Measurements from ENCODE around the gene RPAP3.

RPAP3 gene

DNA sequence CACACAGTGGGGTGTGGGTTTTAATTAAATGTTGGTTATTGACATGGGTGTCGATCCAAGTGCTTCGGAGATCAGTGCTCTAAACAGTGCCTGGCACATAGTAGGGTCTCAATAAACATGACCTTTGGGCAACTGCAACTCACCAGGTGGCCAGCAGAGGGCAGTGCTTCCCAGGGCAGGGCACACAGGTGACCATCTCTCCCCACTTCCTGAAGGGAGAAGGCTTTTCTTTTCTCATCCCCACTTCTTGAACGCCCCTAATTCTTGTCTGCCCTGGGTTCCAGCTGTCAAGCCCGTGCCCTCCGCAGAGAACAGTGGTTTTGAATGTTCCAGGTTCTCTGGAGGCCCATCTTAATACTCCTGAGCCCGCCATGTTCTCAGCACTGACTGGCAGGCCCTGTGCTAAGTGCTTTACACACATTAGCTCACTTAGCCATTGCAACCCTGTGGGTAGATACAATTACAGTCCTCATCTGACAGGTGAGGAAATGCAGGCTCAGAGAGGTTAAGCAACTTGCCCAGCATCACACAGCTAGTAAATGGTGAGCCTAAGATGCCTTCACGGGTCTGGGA, 36.5 kb upstream of the RPAP3 start:
- peak; percentile 44 for DNase-seq (ENCODE audit: low read depth, low spot score)

DNA sequence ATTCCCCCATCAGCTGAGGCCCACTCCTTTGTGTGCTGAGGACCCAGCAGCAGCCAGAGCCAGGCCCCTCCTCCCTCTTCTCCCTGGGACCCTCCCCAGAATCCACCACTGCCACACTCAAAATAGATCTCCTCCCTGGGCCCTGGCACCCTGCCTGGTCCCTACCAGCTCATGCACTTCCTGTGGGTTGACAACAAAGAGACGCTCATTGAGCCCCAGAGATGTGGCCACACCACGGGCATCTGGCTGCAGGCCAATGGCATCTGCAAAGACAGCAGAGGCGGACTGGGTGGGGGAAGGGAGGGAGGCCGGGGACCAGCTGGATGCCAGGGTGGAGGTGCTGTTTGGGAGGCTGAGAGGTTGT, 35.5 kb upstream of the RPAP3 start:
- no peak for DNase-seq (ENCODE audit: low read depth, low spot score)

DNA sequence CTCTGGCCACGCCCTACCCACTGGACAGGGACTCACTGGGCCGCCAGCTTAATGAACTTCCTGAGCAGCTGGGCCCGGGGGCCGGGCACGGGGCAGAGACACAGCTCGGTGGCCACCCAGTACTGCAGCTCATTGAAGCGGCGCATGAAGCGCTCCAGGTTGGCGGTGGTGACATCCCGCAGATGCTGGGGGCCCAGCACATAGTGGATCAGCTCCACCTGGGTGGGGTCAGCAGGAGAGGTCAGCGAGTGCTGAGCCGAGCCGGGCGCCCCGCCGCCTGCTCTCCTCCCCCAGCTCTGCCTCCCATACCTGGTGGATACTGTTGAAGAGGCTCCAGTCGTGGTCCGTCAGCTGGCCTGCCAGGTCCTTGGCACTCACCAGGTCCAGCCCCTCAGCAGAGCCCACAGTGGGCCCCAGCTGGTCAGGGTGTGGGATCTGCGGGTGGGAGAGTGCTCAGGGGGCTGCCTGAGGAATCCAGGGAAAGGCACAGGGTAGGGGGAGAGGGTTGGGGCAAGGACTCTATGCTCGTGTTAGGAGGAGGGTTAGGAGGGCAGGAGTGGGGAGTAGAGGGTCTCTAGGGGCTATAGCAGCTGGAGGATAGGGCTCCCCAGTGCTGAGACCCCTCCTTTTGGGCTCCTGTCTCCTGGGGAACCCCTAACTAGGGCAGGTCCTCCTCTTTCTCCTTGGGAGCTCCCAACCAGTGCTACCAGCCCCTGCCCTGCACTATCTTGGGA, 34.9 kb upstream of the RPAP3 start:
- DNase-seq (ENCODE audit: low read depth, low spot score), result no peak

DNA sequence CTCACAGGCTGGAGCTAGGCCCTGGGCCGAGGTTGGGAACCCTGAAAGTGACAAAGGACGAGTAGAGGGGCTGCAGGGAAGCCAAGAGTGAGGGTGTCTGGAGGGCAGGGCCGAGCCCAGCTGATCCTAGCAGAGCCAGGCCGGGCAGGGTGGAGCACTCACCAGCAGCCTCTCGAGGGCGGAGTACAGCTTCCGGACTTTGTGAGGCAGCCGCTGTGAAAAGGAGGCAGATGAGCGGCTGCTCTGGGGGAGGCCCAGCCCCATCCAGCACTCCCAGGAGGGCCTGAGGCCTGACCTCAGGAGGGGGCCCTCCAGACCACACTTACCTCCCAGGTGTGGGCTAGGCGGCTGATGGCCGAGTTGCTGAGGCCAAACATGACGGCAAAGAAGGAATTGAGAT, 34.1 kb upstream of the RPAP3 start:
- no peak for DNase-seq (ENCODE audit: low read depth, low spot score)

DNA sequence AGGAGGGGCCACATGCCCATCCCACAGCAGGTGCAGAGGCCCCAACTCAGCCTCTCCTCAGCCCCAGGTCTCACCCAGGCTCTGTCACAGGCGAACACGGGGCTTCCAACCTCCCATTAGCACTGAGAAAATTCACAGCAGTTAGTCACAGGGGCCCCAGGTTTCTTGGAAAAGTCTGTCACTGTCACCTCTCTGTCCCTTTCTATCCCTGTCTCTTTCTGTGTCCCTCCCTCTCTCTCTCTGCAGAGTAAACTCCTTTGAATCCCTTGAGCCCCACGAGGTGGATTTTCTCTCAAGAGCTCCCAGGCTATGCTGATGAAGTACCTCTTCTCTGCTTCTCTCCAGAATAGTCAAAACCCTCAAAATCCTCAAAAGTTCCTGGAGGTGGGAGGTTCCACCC, 33.5 kb upstream of the RPAP3 start:
- no peak for DNase-seq (ENCODE audit: low read depth, low spot score)

DNA sequence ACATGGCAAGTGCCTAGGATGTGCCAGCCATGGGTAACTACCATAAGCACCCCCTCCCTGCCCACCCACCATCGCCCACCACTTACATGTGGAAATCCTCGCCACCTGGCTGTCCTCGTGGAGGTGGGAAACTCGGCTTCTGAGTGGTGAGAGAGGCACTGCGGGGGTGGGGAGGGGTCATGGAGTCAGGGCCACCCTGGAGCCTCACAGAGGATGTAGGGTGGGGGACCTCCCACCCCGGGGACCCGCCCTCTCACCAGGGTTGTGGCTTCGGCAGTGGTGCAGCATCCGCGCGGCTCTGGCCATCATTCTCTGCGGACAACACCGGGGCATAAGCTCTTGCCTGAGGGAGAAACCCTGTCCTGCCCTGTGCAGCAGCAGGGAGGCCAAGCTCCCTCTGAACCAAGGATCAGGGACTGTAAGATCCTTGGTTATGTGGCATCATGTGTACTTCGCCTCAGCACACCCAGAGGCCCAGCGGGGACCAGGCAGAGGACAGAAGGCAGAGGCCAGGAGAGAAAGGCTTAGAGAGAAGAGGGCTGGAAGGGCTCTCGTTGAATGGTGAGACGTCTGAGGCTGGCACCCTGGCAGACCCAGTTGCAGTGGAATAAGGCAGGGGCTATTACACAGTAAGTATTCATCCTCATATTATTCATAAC, 32.2 kb upstream of the RPAP3 start:
- DNase-seq (ENCODE audit: low read depth, low spot score), result no peak

DNA sequence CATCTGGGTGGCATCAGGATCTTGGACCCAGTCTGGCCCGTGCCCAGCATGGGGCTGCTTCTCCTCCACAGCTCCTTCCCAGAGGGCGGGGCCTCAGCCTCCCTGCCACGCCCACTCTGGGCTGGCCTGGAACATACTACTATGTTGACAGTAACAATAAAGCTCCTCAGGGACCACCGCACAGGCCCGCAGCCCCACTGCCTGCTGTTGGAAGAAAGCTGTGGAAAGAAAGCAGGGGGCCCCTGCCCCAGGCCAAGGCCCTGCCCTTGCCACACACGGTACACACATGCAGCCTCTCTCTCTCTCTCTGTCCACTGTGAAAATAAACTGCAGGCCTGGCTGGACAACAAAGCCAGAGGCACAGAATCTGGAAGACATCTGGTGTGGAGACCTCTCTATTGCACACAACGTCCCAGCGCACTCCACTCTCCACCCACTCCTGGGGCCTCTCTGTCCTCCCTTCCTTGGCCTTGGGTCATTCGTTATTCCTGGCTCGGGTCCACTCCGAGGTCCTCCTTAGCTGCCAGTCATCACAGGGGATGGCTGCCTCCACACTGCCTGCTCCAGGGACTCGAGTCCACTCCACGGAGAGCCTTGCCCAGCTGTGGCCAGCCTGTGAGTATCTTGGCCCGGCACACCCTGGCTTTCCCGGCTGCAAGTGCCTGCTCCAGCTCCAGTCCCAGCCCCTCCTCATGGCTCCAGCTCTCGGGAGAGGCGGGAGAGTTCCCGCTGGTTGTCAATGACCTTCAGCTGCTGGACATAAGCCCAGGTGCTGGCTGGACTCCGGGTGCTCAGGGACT, 31.2 kb upstream of the RPAP3 start:
- no peak for DNase-seq (ENCODE audit: low read depth, low spot score)

DNA sequence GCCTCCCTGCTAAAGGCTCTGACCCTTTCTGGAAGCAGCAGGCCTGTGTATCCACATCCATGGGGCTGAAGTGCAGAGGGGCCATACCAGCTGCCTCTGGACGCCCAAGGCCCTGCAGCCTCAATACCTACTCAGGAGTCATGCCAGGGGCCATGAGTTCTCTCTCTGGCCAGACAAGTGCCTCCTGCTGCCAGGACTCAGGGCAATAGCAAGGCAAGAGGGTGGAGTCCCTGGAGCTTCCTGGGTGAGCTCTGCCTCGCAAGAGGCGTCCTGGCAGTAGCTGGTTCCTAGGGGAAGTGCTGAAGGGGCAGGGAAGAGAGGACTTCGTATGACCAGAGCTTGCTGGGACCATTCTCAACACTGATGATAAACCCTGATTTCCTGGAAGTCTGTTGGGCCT, 30.4 kb upstream of the RPAP3 start:
- DNase-seq (ENCODE audit: low read depth, low spot score), result no peak

DNA sequence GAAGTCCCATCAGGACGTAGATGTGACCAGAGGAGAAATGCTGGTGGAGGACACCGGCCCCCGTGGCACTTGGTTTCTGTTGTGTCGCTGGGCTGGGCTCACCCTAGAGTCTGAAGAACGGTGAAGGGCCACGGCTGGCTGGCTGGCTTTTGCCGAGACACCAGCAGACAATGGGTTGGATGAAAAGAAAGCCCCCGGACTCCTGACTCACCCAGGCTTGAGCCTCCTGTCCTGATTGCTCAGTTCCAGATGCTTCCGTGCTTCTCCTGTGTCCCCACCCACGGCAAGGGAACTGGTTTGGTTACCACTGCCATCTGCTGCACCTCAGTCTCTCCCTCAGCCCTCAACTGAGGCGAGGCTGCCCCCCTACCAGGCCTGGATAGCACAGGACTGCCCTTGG, 29.8 kb upstream of the RPAP3 start:
- DNase-seq (ENCODE audit: low read depth, low spot score), result no peak

DNA sequence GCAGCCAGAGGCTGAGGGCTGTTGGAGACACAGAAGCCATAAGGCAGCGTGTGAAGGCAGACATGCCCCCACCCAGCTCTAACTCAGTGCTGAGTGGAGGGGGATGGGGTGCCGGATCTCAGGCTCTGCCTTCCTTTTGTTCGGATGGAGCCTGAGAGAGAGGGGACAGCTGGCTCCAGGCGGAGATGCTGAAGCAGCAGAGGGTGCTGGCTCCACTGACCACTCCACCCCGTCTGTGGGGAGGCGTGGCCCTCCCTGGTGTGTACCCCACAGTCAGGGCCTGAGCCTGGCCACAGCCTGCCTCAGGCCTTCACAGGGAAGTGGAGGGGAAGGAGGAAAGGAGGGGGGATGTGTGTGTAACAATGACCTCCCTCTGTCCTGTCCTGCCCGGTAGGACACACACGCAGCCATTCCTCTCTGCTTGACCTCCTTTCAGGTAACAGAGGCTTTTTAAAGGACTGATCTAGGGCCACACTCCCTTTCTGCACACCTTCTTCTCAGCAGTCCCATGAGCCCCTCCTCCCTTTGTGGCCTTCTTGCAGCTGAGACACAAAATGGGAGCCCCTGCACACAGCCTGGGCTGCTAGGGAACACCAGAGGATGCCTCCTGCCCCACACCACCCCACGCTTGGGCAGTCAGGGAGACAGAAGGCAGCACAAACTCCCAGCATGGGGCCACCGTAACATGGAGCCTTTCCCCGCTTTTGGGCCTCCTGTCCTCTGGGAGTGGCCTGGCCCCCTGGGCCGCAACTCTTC, 29.1 kb upstream of the RPAP3 start:
- DNase-seq (ENCODE audit: low read depth, low spot score), result no peak

DNA sequence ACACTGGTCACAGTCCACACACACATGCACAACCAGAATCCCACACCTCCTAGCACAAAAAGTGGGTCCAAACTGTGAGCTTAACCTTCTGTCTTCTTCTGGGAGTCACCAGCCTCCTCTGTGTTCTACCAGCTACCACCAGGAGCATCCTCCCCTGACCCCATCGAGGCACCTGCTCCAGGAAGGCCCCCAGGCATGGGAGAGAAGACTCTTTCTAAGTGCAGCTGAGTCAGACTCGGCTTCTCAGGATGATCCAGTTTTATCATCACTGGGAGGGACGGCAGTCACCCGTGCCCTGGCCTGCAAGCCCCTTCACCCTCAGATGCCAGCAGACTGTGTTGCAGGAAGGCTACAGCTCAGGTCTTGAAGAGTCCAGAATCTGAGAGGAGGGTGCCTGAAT, 27.3 kb upstream of the RPAP3 start:
- DNase-seq (ENCODE audit: low read depth, low spot score), result no peak

DNA sequence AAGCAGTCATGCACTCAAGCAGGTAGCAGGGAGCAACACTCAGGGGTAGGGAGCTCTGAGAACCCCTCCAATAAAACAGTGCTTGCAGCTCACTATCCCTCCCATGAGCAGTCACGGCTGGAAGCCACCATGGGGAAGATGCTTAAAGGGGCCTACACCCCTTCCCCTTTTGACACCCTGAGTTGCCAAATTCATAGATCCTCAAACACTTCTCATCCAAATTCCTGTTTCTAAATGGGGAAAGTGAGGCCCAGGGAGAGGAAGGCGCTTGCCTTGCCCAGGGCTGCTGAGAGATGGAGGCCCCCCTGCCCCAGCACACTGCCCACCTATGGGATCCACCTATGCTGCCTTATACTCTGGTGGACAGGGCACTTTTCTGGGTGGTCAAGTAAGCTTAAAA, 26.7 kb upstream of the RPAP3 start:
- DNase-seq (ENCODE audit: low read depth, low spot score), result no peak

DNA sequence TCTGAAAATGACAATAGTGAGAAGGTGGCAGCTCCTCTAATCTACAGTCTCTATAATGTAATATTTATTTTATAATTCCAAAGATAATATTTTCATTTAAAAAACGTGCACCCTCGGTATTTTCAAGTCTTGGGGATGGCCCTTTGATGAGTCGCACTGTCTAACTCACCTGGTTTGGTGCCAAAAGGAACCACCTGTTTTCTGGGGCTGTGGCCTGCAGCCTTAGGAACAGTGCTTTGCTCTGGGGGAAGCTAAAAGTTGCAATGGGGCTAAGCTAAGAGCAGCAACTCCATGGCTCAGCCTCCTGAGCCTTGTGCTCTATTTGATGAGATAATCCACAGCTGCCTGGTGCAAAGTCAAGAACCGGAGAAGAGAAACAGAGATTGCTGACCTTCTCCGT, 25.9 kb upstream of the RPAP3 start:
- DNase-seq (ENCODE audit: low read depth, low spot score), result no peak

DNA sequence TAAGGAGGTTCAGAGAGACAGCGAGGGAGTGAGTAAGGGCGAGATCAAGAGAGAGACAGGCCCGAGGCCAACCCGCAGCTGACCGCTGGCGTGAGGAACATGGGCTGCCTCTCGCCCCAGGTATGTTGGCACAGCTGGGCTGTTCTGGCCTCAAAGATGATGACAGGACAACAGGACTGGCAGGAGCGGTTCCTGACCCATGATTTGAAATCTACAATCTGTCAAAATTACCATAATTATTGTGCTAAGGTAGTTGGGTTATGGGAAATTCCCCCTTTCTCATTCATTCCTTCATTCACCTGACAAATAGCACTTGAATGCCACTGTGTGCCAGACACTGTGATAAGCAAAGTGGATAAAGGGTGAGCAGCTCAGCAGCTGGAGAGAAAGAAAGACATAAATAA, 24.5 kb upstream of the RPAP3 start:
- DNase-seq (ENCODE audit: low read depth, low spot score), result no peak

DNA sequence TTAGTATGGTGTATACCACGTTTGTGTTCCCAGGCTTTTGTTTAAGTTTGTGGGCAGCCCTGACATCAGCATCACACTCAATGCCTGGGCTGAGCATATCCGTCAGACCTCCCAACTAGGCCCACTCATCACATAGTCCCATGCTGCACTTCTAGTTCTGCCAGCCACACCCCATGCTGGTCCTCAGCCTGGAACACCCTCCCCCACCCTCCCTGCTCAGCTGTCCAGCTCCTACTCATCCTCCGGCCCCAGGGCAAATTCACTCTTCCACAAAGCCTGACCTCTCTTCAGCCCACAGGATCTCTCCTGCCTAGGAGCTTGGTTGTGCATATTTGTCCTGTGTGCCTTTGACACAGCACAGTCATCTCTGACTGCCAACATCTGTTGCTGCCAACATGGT, 23.4 kb upstream of the RPAP3 start:
- DNase-seq (ENCODE audit: low read depth, low spot score), result no peak

DNA sequence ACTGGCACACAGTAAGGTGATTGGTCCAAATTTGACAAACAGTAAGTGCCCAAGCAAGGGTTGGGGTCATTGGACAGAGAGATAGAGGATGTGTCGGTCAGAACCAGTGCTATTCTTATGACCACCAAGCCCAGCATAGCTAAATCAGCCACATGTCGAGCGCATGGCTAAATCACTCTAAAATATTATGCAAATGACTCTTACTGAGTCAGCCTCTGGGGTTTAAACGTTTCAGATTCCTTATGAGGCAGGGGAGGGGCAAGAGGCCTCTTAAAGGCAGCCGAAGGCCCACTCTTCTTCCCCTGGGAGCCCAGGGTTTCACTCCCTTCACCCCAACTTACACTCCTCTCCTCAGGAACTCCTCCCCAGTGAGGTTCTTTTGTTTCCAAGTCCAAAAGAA, 20.1 kb upstream of the RPAP3 start:
- DNase-seq (ENCODE audit: low read depth, low spot score), result no peak

DNA sequence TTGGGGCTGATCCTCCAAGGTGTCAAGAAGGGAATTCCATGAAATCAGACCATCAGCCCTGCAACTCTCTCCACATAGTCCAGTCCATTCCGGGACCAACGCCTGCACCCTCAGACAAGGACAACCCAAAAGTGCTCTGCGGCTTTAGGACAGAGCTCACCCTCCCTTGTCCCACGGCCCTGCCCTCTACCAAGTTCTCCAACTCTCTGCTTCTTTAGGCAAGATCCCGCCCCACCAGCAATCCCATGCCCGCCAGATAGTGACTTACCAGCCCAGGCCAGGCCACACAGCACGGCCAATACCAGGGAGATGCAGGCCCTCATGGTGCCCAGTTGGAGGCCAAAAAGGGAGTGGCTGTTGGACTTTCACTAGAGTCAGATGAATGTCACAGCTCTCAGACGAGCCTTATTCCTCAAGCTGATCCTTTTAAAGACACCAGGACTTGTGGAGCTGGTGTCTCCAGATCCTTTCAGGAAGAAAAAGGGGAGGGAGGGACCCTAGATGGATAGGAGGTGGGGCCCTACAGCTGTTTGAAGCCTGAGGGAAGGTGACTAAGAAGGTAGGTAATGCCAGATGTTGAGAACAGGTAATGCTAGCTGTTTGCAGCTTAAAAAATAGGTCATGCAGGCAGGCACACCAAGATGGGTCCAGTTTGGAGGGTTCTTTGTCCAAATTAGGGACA, 19.4 kb upstream of the RPAP3 start, which contains the start of gene ENDOU:
Gene ENDOU, minus strand, starts transcription at position 400 of the 682 bp plus-strand sequence. Its CDS starts 77 bp downstream, at position 323.
- DNase-seq (ENCODE audit: low read depth, low spot score), result no peak

DNA sequence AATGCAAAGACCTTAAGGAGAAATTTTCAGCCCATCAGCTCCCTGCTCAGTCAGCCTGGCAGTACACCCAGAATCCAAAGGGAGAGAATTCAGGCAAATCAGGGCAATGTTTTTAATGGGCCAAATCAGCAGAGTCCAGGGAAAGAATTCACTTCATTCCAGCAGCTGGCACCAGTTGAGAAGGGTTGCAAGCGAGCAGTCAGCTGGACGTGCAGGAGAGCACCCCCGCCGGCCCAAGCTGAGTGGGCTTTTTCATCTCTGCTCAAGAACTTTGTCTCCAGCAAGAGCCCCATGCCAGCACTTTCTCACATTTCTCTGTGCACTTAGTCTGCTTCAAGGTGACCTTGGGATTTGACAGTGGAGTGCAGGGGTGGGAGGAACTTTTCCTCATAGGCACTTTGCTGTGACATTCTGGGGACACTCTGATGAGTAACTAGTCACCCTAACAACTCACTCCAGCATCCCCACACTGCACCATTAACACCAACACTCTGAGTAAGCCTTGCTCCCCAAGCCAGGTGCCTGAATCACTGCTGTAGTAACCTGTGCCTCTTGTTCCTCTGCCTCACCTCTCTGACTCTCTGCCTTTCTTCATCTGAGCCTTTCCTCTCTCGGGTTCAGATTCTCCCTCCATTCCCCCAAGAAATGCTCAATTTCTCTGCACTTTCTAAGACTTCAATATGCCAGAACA, 17.3 kb upstream of the RPAP3 start:
- no peak for DNase-seq (ENCODE audit: low read depth, low spot score)

DNA sequence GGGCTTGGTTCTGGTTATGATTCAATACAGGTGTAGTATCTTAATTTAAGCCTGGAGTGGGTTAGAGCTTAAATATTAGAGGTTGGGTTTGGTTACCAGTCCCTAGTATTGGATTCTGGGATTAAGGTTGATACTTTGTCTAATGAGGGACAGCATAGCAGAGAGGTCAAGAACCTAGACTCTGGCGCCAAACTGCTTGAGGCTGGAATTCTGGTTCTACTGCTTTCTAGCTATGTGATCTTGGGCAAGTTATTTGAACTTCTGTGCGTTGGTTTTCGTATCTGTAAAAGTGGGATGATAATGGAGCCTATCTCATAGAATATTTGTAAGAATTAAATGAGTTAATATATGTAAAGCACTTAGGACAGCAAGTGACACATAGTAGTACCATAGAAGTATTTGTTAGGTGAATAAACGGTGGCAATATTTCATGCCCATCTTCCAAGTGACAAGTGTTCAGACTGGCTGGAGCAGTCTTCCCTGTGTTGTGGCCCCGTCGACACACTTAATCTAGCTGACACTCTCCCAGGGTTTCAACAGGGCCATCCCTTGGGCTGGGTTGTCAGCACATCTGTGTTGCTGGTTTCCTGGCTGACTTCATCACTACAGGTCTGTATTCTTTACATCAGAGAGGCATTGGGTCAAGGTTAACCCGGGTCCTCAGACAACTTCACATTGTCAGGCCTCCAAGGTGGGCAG, 16.5 kb upstream of the RPAP3 start:
- no peak for DNase-seq (ENCODE audit: low read depth, low spot score)

DNA sequence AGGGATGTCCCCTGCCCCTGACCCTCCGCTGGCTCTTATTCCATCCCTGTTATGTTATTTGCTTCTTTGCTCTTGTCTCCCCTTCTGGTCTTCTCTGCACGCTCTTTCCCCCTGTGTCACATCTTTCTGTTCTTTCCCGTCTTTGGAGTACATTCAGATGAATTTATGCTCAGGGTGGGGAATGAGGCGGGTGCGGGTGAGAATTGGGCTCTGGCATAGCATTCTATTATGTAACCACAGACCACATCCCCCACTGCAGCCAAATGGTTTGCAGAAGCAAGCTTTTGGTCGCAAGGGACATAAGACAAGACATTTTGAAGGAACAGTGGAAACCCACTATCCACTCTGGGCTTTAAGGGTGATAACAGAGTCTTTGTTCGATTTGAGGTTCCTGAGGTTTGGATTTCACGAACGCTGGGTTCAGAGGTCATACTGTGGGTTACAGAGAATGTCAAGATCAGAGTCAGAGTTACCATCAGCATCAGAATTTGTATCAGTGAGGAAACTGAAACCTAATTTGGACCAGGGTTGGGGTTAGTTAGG, 15.7 kb upstream of the RPAP3 start:
- DNase-seq (ENCODE audit: low read depth, low spot score), result no peak
